Stomach (tissue), 9 donors: Measurements from ENCODE around the gene PDZRN3. TPM values are rescaled to one million over a fixed set of nuclear protein-coding genes. Genes with fewer than 3 reads are reported as not detected.

Experiments used
- DNase-seq, 2 donors: peaks; one replicate each; pipeline versions ENCODE4 v3.0.0 to v3.0.0-alpha.2; 2013 to 2019
- H3K27ac ChIP-seq, 5 donors: fragments of 200-600 bp in 4 of 5; sonication (generic) in 4 of 5; one replicate each; pipeline ENCODE4 v1.5.1; 2013 to 2019; ENCODE audit warnings: mild to moderate bottlenecking in 1 of 5, moderate library complexity in 1 of 5
- H3K27me3 ChIP-seq, 3 donors: fragments of 200-600 bp; sonication (generic); one replicate each; pipeline ENCODE4 v1.5.1; 2017 to 2019; ENCODE audit warnings: mixed run types in 1 of 3
- H3K36me3 ChIP-seq, 4 donors: fragments of 200-600 bp; sonication (generic); 1 replicate in 3 of 4; 2 replicates in 1 of 4; pipeline ENCODE4 v1.5.1; 2016 to 2019
- H3K4me1 ChIP-seq, 4 donors: fragments of 200-600 bp; sonication (generic); one replicate each; pipeline ENCODE4 v1.5.1; 2016 to 2019
- H3K4me3 ChIP-seq, 4 donors: fragments of 200-600 bp; sonication (generic) in 3 of 4; one replicate each; pipeline ENCODE4 v1.5.1; 2016 to 2019; ENCODE audit warnings: mild to moderate bottlenecking in 1 of 4
- H3K9me3 ChIP-seq, 4 donors: fragments of 200-600 bp; sonication (generic); one replicate each; pipeline ENCODE4 v1.5.1; 2016 to 2019
- EP300 ChIP-seq: sonication (generic); formaldehyde crosslinking; IDR thresholded peaks from one replicate; pipeline ENCODE4 v1.6.1; 2017; ENCODE audit warnings: antibody characterized with exemption
- POLR2A ChIP-seq, 4 donors: fragments of 450-650 bp; IDR thresholded peaks; one replicate each; pipeline ENCODE4 v1.6.1; 2016; ENCODE audit warnings: antibody characterized with exemption in 4 of 4, control low read depth in 2 of 4, mild to moderate bottlenecking in 1 of 4, moderate library complexity in 1 of 4
- POLR2AphosphoS5 ChIP-seq, 3 donors: sonication (generic); formaldehyde crosslinking; IDR thresholded peaks; one replicate each; pipeline ENCODE4 v1.6.1; 2016; ENCODE audit warnings: antibody characterized with exemption in 3 of 3
- WGBS, 5 donors: extraction: QIAGEN DNeasy Blood & Tissue Kit in 3 of 5; methylation state at CpG; one replicate each; pipeline versions ENCODE4 v1.1.5 to v1.1.7; 2013 to 2018; 5-methylcytosine and 5-hydroxymethylcytosine counted together
- intact Hi-C: fragments of 100-400 bp; cut with DNase I; formaldehyde crosslinking; loops from one replicate; pipeline ENCODE4 v1.15.1; 2023; ENCODE audit warnings: low total_unique reads
- polyA plus RNA-seq, 3 donors: library from polyadenylated mRNA; stranded (reverse); fragments of 200-250 nt; gene quantifications; one replicate each; pipeline ENCODE4 v1.2.3, GENCODE V29; 2013
- total RNA-seq, 5 donors: library from RNA; depleted of rRNA; stranded (reverse); fragments of >200 nt; gene quantifications; one replicate each; pipeline versions ENCODE4 v1.1.0 to v1.2.3, GENCODE V29; 2014 to 2016
- TF ChIP-seq, protein P1 (sequence below), 7 experiments: fragments of 450-650 bp in 4 of 7; fragments of 200-600 bp in 3 of 7; sonication (generic) in 3 of 7; IDR thresholded peaks; one replicate each; pipeline ENCODE4 v1.5.1; 2016 to 2019; ENCODE audit warnings: antibody characterized with exemption in 7 of 7, control low read depth in 2 of 7, mild to moderate bottlenecking in 1 of 7
- donor health status: healthy with polysubstance abuse.
- donor health status: Bipolar disorder and iron deficiency.
- donor health status: healthy.

Gene PDZRN3
- total and polyA plus RNA-seq, 8 donors: 21.9 to 174 (median 63.0) TPM

DNA sequence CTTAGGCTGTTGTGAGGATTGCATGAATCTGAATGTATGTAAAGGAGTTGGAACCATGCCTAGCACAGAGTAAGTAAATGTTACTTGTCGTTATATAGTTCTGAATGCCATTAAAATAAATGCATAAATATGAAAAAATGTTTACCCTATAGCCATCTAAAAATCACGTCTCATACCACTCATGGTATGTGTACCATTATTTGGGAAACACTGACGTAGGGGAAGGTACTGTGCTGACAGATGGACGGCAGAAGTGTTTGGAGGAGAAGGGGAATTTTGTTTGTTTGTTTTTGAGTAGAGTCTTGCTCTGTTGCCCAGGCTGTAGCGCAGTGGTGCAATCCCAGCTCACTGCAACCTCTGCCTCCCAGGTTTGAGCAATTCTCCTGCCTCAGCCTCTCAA, 30.5 kb upstream of the PDZRN3 start:
- 86 to 90% (median 87%) methylated on average over 5 of the region's 5 CpGs for WGBS, 5 donors
- intact Hi-C loops: no loop called here

DNA sequence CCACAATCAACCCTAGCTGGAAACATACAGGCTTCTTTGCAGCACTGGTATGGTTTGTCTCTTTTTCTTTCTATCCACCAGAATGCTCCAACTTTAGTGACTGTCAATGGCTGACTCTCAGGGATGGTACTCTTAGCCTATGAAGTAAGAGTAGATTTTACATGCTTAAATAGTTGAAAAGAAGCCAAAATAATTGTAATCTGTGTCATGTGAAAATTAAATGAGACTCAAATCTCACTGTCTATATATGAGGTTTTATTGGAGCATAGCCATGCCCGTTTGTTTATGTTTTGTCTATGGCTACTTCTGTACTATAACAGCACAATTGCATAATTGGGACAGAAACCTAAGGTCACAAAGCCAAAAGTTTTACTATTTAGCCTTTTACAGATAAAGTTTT, 29.1 kb upstream of the PDZRN3 start:
- intact Hi-C loops: no loop called here
- Histone ChIP-seq H3K36me3 (no peaks in the 10 kb centered on the region), H3K4me3 (no peak overlapping the region), H3K9me3 (no peaks in the 10 kb centered on the region), H3K4me1 (peaks cover 0 to 4% (median 0%) of the 10 kb centered on the region in 4 donors), H3K27ac (no peak overlapping the region), H3K27me3 (no peaks in the 10 kb centered on the region)
- no peak for DNase-seq
- TF ChIP-seq, protein P1, sequence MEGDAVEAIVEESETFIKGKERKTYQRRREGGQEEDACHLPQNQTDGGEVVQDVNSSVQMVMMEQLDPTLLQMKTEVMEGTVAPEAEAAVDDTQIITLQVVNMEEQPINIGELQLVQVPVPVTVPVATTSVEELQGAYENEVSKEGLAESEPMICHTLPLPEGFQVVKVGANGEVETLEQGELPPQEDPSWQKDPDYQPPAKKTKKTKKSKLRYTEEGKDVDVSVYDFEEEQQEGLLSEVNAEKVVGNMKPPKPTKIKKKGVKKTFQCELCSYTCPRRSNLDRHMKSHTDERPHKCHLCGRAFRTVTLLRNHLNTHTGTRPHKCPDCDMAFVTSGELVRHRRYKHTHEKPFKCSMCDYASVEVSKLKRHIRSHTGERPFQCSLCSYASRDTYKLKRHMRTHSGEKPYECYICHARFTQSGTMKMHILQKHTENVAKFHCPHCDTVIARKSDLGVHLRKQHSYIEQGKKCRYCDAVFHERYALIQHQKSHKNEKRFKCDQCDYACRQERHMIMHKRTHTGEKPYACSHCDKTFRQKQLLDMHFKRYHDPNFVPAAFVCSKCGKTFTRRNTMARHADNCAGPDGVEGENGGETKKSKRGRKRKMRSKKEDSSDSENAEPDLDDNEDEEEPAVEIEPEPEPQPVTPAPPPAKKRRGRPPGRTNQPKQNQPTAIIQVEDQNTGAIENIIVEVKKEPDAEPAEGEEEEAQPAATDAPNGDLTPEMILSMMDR (IDR thresholded peaks at IDR 0.05): no peak
- TF ChIP-seq EP300 (no peak), POLR2AphosphoS5 (IDR thresholded peaks at IDR 0.05) (no peak), POLR2A (IDR thresholded peaks at IDR 0.05) (no peak)
- 71 to 88% (median 80%) methylated on average over 1 of the region's 1 CpG for WGBS, 5 donors

More for the DNA sequence above, 30.5 kb upstream of the PDZRN3 start:
- Histone ChIP-seq H3K9me3 (no peaks in the 10 kb centered on the region), H3K36me3 (no peaks in the 10 kb centered on the region), H3K27me3 (no peaks in the 10 kb centered on the region), H3K4me1 (peaks cover 0 to 4% (median 0%) of the 10 kb centered on the region in 4 donors), H3K27ac (no peak overlapping the region), H3K4me3 (no peak overlapping the region)
- DNase-seq: no peak
- TF ChIP-seq EP300: no peak
- TF ChIP-seq POLR2A (IDR thresholded peaks at IDR 0.05): no peak
- TF ChIP-seq, protein P1 (IDR thresholded peaks at IDR 0.05): no peak
- TF ChIP-seq POLR2AphosphoS5 (IDR thresholded peaks at IDR 0.05): no peak

GRCh38 chr3:73653351-73653750, 28.6 kb upstream of the PDZRN3 start:
- intact Hi-C loops: no loop called here
- H3K36me3 ChIP-seq: no peaks in the 10 kb centered on the region
- no peak for TF ChIP-seq POLR2A (IDR thresholded peaks at IDR 0.05)
- TF ChIP-seq POLR2AphosphoS5 (IDR thresholded peaks at IDR 0.05): no peak
- TF ChIP-seq, protein P1 (IDR thresholded peaks at IDR 0.05): no peak
- TF ChIP-seq EP300: no peak
- DNase-seq: no peak
- H3K27ac ChIP-seq: no peak overlapping the region
- WGBS, 5 donors: 66 to 82% (median 76%) methylated on average over 3 of the region's 3 CpGs
- H3K27me3 ChIP-seq: no peaks in the 10 kb centered on the region
- no peak overlapping the region for H3K4me3 ChIP-seq
- H3K9me3 ChIP-seq: no peaks in the 10 kb centered on the region
- peaks cover 0 to 4% (median 0%) of the 10 kb centered on the region in 4 donors for H3K4me1 ChIP-seq

DNA sequence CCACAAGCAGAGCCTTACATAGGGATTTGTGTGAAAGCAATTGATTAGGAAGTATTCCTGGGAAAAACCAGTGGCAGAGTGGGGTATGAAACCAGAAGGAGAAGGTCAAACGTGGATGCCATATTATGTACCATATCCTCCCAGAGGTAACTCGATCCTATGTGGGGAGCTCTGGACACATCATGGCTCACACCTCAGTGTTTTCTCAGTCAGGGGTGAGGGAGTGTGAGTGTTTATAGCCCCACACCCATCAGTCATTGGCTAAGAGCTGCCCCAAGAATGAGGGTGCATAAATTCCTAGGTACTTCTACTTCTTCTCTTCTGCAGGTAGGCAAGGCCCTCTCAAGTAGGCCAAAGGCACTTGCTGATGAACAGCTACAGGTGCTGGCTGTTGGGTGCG, 28.2 kb upstream of the PDZRN3 start:
- intact Hi-C loops: no loop called here
- H3K36me3 ChIP-seq: no peaks in the 10 kb centered on the region
- no peaks in the 10 kb centered on the region for H3K27me3 ChIP-seq
- H3K27ac ChIP-seq: no peak overlapping the region
- no peak overlapping the region for H3K4me3 ChIP-seq
- H3K9me3 ChIP-seq: no peaks in the 10 kb centered on the region
- TF ChIP-seq EP300: no peak
- TF ChIP-seq POLR2A (IDR thresholded peaks at IDR 0.05): no peak
- TF ChIP-seq, protein P1 (IDR thresholded peaks at IDR 0.05): no peak
- TF ChIP-seq POLR2AphosphoS5 (IDR thresholded peaks at IDR 0.05): no peak
- peaks cover 0 to 4% (median 0%) of the 10 kb centered on the region in 4 donors for H3K4me1 ChIP-seq
- WGBS, 5 donors: 80 to 88% (median 84%) methylated on average over 3 of the region's 3 CpGs
- no peak for DNase-seq
